ENCODE data around the gene F2RL1.
"Not testable (repeated sequence)": the region's sequence is repeated elsewhere in the genome, so short reads cannot be mapped to it uniquely, and the experiment has no call there.

Gene F2RL1

GRCh38 chr5:76805821-76806505 lies 12.9 kb upstream of the F2RL1 start:
- DNase-seq (ENCODE audit: low spot score), result no peak

- DNase-seq (ENCODE audit: low spot score), result no peak
These were observed 11.5 kb upstream of the F2RL1 start for GRCh38 chr5:76807296-76807695.

- DNase-seq (ENCODE audit: low spot score), result no peak
These were observed 10.6 kb upstream of the F2RL1 start for GRCh38 chr5:76808141-76808691.

GRCh38 chr5:76809141-76809540 lies 9.7 kb upstream of the F2RL1 start:
- no peak for DNase-seq (ENCODE audit: low spot score)

GRCh38 chr5:76810236-76810635 lies 8.6 kb upstream of the F2RL1 start:
- DNase-seq (ENCODE audit: low spot score), result no peak

- no peak for DNase-seq (ENCODE audit: low spot score)
These were observed 7.6 kb upstream of the F2RL1 start for GRCh38 chr5:76811214-76811613.

GRCh38 chr5:76812209-76812608 lies 6.6 kb upstream of the F2RL1 start:
- DNase-seq (ENCODE audit: low spot score), result not testable (repeated sequence)

- no peak for DNase-seq (ENCODE audit: low spot score)
These were observed 4.8 kb upstream of the F2RL1 start for GRCh38 chr5:76813982-76814562.

GRCh38 chr5:76816110-76816831 lies 2.6 kb upstream of the F2RL1 start:
- no peak for DNase-seq (ENCODE audit: low spot score)

- no peak for DNase-seq (ENCODE audit: low spot score)
These were observed 1.2 kb downstream of the F2RL1 start for GRCh38 chr5:76819851-76820525.

GRCh38 chr5:76820526-76820890 lies 1.7 kb downstream of the F2RL1 start:
- DNase-seq (ENCODE audit: low spot score), result no peak

- no peak for DNase-seq (ENCODE audit: low spot score)
These were observed 2.3 kb downstream of the F2RL1 start for GRCh38 chr5:76821136-76821535.

- not testable (repeated sequence) for DNase-seq (ENCODE audit: low spot score)
These were observed 3.4 kb downstream of the F2RL1 start for GRCh38 chr5:76822105-76822731.

- DNase-seq (ENCODE audit: low spot score), result not testable (repeated sequence)
These were observed 7.6 kb downstream of the F2RL1 start for GRCh38 chr5:76826416-76826815.

- DNase-seq (ENCODE audit: low spot score), result no peak
These were observed 12.3 kb downstream of the F2RL1 start for GRCh38 chr5:76831110-76831452.

GRCh38 chr5:76836181-76836580 lies 17.4 kb downstream of the F2RL1 start:
- no peak for DNase-seq (ENCODE audit: low spot score)

GRCh38 chr5:76836585-76836984 lies 17.8 kb downstream of the F2RL1 start:
- no peak for DNase-seq (ENCODE audit: low spot score)

GRCh38 chr5:76838481-76839261 lies 19.8 kb downstream of the F2RL1 start:
- DNase-seq (ENCODE audit: low spot score), result no peak

GRCh38 chr5:76841361-76841760 lies 22.5 kb downstream of the F2RL1 start:
- no peak for DNase-seq (ENCODE audit: low spot score)

GRCh38 chr5:76845890-76846289 lies 27.1 kb downstream of the F2RL1 start:
- DNase-seq (ENCODE audit: low spot score), result no peak
